ENCODE data around the gene PIGL.

The PIGL gene

GRCh38 chr17:16250635-16251034, 33.6 kb downstream of the PIGL start:
- H3K4me1 Mint-ChIP-seq: peaks cover 6% of the 10 kb centered on the region
- H3K27ac Mint-ChIP-seq: peak overlapping the region; percentile 76
- DNase-seq (ENCODE audit: low spot score in 2 of 2) (no peak), ATAC-seq (peak; percentile 55)
- no peak overlapping the region for H3K4me3 Mint-ChIP-seq
- no peaks in the 10 kb centered on the region for H3K9me3 Mint-ChIP-seq
- H3K36me3 Mint-ChIP-seq: peaks cover 7% of the 10 kb centered on the region

- peaks cover 6% of the 10 kb centered on the region for H3K4me1 Mint-ChIP-seq
- ATAC-seq (no peak), DNase-seq (ENCODE audit: low spot score in 2 of 2) (no peak)
- peaks cover 11% of the 10 kb centered on the region for H3K36me3 Mint-ChIP-seq
- H3K9me3 Mint-ChIP-seq: no peaks in the 10 kb centered on the region
- H3K4me3 Mint-ChIP-seq: no peak overlapping the region
- peak overlapping the region; percentile 76 for H3K27ac Mint-ChIP-seq
Observed at GRCh38 chr17:16251043-16251442, 34.0 kb downstream of the PIGL start.

GRCh38 chr17:16251556-16251955, 34.5 kb downstream of the PIGL start:
- ATAC-seq: peak; percentile 40
- no peak for DNase-seq (ENCODE audit: low spot score in 2 of 2)
- Mint-ChIP-seq H3K4me1 (peaks cover 6% of the 10 kb centered on the region), H3K36me3 (peaks cover 11% of the 10 kb centered on the region), H3K27ac (no peak overlapping the region), H3K9me3 (no peaks in the 10 kb centered on the region), H3K4me3 (no peak overlapping the region)

GRCh38 chr17:16254773-16255400, 37.9 kb downstream of the PIGL start:
- ATAC-seq: no peak
- Mint-ChIP-seq H3K9me3 (no peaks in the 10 kb centered on the region), H3K4me1 (peaks cover 6% of the 10 kb centered on the region), H3K4me3 (no peak overlapping the region), H3K36me3 (peaks cover 5% of the 10 kb centered on the region), H3K27ac (no peak overlapping the region)
- no peak for DNase-seq (ENCODE audit: low spot score in 2 of 2)

- Mint-ChIP-seq H3K4me1 (peaks cover 6% of the 10 kb centered on the region), H3K9me3 (no peaks in the 10 kb centered on the region), H3K4me3 (no peak overlapping the region), H3K27ac (peak overlapping the region; percentile 20), H3K36me3 (peaks cover 8% of the 10 kb centered on the region)
- DNase-seq (ENCODE audit: low spot score in 2 of 2): no peak
- no peak for ATAC-seq
Observed at GRCh38 chr17:16255481-16255921, 38.5 kb downstream of the PIGL start.

- ATAC-seq (no peak), DNase-seq (ENCODE audit: low spot score in 2 of 2) (no peak)
- Mint-ChIP-seq H3K9me3 (no peaks in the 10 kb centered on the region), H3K4me1 (no peaks in the 10 kb centered on the region), H3K36me3 (peaks cover 9% of the 10 kb centered on the region), H3K27ac (no peak overlapping the region), H3K4me3 (no peak overlapping the region)
Observed at GRCh38 chr17:16258901-16259300, 41.9 kb downstream of the PIGL start.

GRCh38 chr17:16259926-16260325, 42.9 kb downstream of the PIGL start:
- H3K9me3 Mint-ChIP-seq: no peaks in the 10 kb centered on the region
- H3K4me3 Mint-ChIP-seq: no peak overlapping the region
- DNase-seq (ENCODE audit: low spot score in 2 of 2): no peak
- no peak for ATAC-seq
- H3K27ac Mint-ChIP-seq: no peak overlapping the region
- no peaks in the 10 kb centered on the region for H3K4me1 Mint-ChIP-seq
- peaks cover 9% of the 10 kb centered on the region for H3K36me3 Mint-ChIP-seq

- no peaks in the 10 kb centered on the region for H3K9me3 Mint-ChIP-seq
- no peak for ATAC-seq
Observed at GRCh38 chr17:16261049-16261448, 44.0 kb downstream of the PIGL start.

GRCh38 chr17:16262201-16262600, 45.2 kb downstream of the PIGL start:
- Mint-ChIP-seq H3K4me3 (no peak overlapping the region), H3K27ac (no peak overlapping the region), H3K36me3 (peaks cover 4% of the 10 kb centered on the region), H3K9me3 (no peaks in the 10 kb centered on the region), H3K4me1 (peaks cover 5% of the 10 kb centered on the region)
- DNase-seq (ENCODE audit: low spot score in 2 of 2) (no peak), ATAC-seq (no peak)

More at GRCh38 chr17:16261049-16261448, 44.0 kb downstream of the PIGL start:
- no peaks in the 10 kb centered on the region for H3K4me1 Mint-ChIP-seq
- no peak for DNase-seq (ENCODE audit: low spot score in 2 of 2)
- peaks cover 4% of the 10 kb centered on the region for H3K36me3 Mint-ChIP-seq
- no peak overlapping the region for H3K4me3 Mint-ChIP-seq
- no peak overlapping the region for H3K27ac Mint-ChIP-seq

GRCh38 chr17:16267174-16267573, 50.2 kb downstream of the PIGL start:
- Mint-ChIP-seq H3K36me3 (no peaks in the 10 kb centered on the region), H3K9me3 (no peaks in the 10 kb centered on the region), H3K4me1 (peaks cover 18% of the 10 kb centered on the region), H3K4me3 (peak overlapping the region; percentile 2), H3K27ac (peak overlapping the region; percentile 75)
- DNase-seq (ENCODE audit: low spot score in 2 of 2) (no peak), ATAC-seq (no peak)

- no peaks in the 10 kb centered on the region for H3K9me3 Mint-ChIP-seq
- DNase-seq (ENCODE audit: low spot score in 2 of 2): no peak
- no peak overlapping the region for H3K4me3 Mint-ChIP-seq
- H3K4me1 Mint-ChIP-seq: peaks cover 24% of the 10 kb centered on the region
- no peak for ATAC-seq
- H3K36me3 Mint-ChIP-seq: no peaks in the 10 kb centered on the region
- H3K27ac Mint-ChIP-seq: no peak overlapping the region
Observed at GRCh38 chr17:16269658-16270057, 52.6 kb downstream of the PIGL start.

GRCh38 chr17:16272111-16272840, 55.3 kb downstream of the PIGL start:
- Mint-ChIP-seq H3K4me1 (peaks cover 19% of the 10 kb centered on the region), H3K27ac (no peak overlapping the region), H3K4me3 (no peak overlapping the region), H3K36me3 (no peaks in the 10 kb centered on the region), H3K9me3 (no peaks in the 10 kb centered on the region)
- no peak for ATAC-seq
- no peak for DNase-seq (ENCODE audit: low spot score in 2 of 2)

- Mint-ChIP-seq H3K36me3 (no peaks in the 10 kb centered on the region), H3K9me3 (no peaks in the 10 kb centered on the region), H3K4me1 (peaks cover 6% of the 10 kb centered on the region), H3K27ac (no peak overlapping the region), H3K4me3 (no peak overlapping the region)
- ATAC-seq (no peak), DNase-seq (ENCODE audit: low spot score in 2 of 2) (no peak)
Observed at GRCh38 chr17:16273499-16273898, 56.5 kb downstream of the PIGL start.

- no peak for ATAC-seq
- H3K27ac Mint-ChIP-seq: no peak overlapping the region
Observed at GRCh38 chr17:16273929-16274339, 56.9 kb downstream of the PIGL start.

GRCh38 chr17:16275024-16275423, 58.0 kb downstream of the PIGL start:
- no peak for DNase-seq (ENCODE audit: low spot score in 2 of 2)
- Mint-ChIP-seq H3K36me3 (no peaks in the 10 kb centered on the region), H3K4me1 (peaks cover 6% of the 10 kb centered on the region), H3K9me3 (no peaks in the 10 kb centered on the region), H3K27ac (no peak overlapping the region), H3K4me3 (no peak overlapping the region)
- no peak for ATAC-seq

More at GRCh38 chr17:16273929-16274339, 56.9 kb downstream of the PIGL start:
- Mint-ChIP-seq H3K4me1 (peaks cover 6% of the 10 kb centered on the region), H3K9me3 (no peaks in the 10 kb centered on the region), H3K4me3 (no peak overlapping the region), H3K36me3 (no peaks in the 10 kb centered on the region)
- no peak for DNase-seq (ENCODE audit: low spot score in 2 of 2)

- no peak for DNase-seq (ENCODE audit: low spot score in 2 of 2)
- Mint-ChIP-seq H3K9me3 (no peaks in the 10 kb centered on the region), H3K36me3 (no peaks in the 10 kb centered on the region), H3K4me1 (peaks cover 6% of the 10 kb centered on the region), H3K27ac (no peak overlapping the region), H3K4me3 (no peak overlapping the region)
- ATAC-seq: no peak
Observed at GRCh38 chr17:16277163-16277562, 60.2 kb downstream of the PIGL start.

All from stimulated activated effector memory CD8-positive, alpha-beta T cell treated with anti-CD3 and anti-CD28 coated beads, Interleukin-12 subunit alpha, Interleukin-12 subunit beta, amount 100 ng/mL, for 72 hours (primary cell).